GM21367 (cell line): ENCODE measurements around the gene TMEM81.

Experiments used
- ATAC-seq: cut with Tn5 transposase; IDR thresholded peaks from one replicate; pipeline ENCODE4 v1.9.1; 2021; ENCODE audit not compliant: unreplicated experiment

The TMEM81 gene

DNA sequence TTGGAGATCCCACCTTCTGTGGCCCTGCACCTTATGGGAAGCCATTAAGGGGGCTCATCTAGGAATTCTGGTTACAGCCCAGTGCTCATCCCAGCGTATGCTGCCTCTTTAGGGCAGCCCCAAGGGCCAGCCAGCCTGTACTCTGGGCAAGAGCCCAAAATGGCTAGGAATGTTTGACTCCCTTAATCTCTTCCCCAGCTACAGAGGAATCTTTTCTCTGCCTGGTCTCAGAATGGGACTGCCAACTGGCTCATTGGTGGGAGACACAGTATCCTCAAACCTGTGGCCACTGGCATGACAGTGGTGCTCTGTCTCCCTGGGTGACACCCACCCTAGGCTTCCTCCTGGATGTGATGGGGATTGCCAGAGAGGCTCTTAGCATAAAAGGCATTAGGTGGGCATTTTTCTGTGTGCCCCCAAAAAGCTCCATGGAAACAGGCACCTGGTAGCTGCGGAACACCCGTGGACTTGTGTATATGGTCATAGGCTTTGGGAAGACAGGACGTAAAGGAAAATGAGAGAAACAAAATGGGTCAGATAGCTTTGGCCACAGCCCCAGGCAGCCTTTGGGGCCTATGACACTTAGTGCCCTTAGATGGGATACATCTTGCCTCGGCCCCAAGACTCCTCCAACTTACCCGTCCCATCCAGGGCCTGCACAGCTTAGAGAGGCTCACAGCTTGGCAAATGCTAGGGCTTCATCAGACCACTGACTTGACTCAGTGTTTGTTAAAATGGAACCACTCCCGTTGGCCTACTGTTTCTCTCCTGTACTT, 6.9 kb downstream of the TMEM81 start:
- no peak for ATAC-seq

DNA sequence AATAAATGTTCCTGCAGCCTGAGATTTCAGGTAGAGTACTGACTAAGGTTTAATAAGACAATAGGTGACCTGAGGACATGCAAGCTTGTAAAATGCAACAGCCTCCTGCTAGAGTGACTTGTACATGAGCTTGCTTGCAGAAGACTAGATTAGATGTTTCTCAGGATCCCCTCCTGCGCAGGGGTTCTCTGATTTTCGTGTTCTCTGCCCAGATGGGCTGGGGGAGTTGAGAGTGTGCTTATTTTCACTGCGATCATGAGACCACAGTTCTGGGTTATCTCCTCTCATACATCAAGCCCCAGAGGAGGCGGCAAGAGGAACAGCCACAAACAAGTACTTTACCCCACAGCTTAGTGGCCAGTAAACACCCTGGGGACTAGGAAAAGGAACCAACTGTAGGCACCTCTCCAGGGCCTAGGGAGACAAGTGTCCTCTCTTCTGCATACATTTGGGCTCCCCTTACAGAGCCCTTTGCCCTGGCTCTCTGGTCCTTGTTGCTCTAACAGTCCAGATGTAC, 8.0 kb downstream of the TMEM81 start:
- no peak for ATAC-seq

DNA sequence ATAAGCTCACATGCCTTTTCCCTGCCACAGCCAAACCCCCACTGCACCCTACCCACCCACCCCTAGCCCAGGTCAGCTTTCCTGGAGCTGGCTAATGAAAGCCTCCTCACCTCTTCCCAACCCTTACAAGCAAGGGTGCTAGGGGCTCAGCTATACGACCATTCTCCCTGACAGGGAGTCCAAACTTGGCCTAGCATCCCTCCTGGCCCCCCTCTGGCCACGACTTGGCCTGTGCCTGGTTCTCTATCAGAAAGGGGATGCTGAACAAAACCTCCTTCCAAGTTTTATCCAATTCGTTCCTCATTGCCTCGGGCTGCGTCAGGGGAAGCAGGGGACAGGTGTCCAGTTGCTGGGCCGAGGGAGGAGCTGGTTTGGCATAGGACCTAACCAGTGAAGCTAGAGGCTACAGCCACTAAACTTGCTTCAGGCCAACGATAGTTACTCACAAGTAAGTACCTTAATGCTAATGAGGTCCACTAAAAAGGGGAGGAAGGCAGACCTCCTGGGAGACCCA, 8.6 kb downstream of the TMEM81 start:
- no peak for ATAC-seq

DNA sequence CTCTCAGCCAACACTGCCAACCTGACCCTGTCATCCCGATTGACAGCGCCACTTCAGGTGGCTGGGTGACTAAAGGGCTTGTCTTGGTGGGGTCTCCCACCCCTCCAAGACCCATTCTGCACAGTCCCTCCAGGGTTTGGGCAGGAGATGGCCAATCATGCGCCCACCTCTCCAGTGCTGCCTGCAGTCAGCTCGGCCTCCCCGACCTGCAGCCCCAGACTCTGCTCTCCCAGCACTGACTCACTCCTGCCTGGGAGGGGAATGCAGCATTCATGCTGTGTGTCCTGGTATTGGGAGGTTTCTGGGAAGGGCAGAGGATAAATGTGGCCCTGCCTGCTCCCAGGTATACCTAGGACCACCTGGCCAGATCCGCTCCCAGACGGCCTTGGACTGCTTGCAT, 9.7 kb downstream of the TMEM81 start:
- no peak for ATAC-seq

GRCh38 chr1:205074084-205074483, 10.2 kb downstream of the TMEM81 start:
- ATAC-seq = no peak

DNA sequence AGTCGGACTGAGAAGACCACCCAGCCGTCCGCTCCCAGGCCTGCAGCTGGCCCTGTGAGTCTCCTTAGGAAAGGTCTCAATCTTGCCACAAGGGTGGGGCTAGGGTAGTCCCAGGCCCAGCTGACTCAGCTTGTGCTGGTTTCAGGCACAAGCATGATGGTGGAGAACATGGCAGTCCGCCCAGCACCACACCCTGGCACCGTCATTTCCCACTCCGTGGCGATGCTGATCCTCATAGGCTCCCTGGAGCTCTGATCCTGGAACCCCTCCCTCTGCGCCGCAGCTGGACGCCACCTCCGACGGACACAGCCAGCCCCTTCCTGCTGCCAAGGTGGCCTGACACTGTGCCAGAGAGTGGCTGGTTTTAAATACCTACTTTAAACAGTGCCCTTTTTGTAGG, 10.7 kb downstream of the TMEM81 start:
- no peak for ATAC-seq

DNA sequence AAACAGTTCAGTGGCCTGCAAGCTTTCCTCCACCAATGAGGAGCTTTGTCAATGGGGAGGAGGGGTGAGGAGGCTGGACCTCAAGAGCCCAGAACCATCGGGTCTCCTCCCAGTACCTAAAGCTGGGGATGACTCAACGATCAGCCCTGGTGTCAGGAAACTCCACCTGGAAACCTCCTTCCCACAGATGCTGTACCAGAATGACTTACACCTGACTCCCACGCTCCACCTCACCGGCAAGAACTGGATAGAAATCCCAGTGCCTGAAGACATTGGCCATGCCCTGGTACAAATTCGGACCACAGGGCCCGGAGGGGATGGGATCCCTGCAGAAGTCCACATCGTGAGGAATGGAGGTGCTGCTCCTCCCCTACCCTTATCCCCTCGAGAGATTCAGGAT, 11.4 kb downstream of the TMEM81 start:
- ATAC-seq = no peak

- ATAC-seq = no peak
These were observed 12.0 kb downstream of the TMEM81 start for GRCh38 chr1:205072286-205072685.

- ATAC-seq = no peak
These were observed 12.5 kb downstream of the TMEM81 start for GRCh38 chr1:205071801-205072200.

- no peak for ATAC-seq
These were observed 13.2 kb downstream of the TMEM81 start for GRCh38 chr1:205071028-205071409.

DNA sequence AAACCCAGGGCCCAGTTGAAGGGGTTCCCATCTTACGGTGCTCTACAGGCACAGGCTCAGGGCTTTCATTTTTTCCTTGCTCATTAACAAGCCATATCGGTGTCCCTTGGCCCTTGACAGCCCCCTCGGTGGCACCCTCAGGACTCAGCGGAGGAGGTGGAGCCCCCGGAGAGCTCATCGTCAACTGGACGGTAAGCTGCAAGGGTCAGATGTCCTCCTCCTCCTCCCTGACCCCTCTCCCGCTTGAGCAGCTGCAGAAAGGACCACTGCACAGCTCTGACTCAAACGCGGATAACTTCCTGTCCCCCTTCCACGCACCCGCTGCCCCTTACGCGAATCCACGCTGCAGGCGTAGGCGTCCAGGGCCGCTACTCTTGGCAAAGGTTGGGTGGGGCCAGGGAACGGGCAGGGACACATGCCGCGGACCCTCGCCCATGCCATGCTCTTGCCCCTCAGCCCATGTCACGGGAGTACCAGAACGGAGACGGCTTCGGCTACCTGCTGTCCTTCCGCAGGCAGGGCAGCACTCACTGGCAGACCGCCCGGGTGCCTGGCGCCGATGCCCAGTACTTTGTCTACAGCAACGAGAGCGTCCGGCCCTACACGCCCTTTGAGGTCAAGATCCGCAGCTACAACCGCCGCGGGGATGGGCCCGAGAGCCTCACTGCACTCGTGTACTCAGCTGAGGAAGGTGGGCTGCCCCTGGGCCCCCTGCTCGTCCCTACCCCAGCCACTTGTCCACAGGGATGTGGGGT, 14.7 kb downstream of the TMEM81 start:
- no peak for ATAC-seq

DNA sequence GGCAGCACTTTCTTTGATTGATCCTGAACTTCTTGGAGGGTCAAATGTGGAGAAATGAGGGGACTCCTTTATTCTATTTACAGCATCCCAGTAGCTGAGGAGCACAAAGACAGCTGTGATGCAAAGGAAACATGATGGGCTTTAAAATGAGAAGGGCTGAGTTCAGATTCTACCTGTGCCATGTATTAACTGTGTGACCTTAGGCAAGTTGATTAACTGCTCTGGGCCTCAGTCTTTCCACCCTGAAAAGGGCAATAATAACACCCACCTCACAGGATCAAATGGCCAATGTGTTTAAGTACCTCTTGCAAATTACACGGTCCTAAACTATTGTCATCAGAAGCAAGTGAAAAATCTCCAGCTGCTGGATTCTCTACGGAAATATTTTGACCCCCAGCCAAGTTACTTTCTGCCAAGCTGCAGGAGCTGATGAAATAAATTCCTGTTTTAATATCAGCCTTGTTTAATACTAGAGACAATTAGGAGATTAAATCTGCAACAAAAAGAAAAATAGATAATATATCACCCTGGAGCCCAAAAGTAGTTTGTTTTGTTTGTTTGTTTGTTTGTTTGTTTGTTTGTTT, 15.7 kb downstream of the TMEM81 start:
- ATAC-seq = no peak

DNA sequence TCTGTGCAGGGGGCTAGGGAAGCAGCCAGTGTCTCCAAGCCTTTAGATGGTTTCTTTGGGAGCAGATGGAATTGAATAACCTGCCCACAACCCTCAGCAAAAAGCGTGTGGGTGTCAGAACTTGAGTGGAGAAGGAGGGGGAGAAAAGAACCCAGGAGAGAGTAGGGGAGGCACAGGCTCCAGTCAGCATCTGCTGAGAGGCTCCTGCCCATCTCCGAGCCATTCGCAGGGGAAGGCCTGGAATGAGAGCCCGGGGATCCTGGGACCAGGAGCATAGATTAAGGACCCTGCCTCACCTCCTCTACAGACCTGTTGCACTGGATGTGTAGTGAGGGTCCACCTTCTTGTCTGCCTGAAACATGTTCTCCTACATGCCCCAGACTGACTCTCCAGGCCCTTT, 16.3 kb downstream of the TMEM81 start:
- ATAC-seq = no peak

- ATAC-seq = no peak
These were observed 17.2 kb downstream of the TMEM81 start for GRCh38 chr1:205067031-205067430.

GRCh38 chr1:205066141-205066818, 18.0 kb downstream of the TMEM81 start:
- ATAC-seq = no peak

DNA sequence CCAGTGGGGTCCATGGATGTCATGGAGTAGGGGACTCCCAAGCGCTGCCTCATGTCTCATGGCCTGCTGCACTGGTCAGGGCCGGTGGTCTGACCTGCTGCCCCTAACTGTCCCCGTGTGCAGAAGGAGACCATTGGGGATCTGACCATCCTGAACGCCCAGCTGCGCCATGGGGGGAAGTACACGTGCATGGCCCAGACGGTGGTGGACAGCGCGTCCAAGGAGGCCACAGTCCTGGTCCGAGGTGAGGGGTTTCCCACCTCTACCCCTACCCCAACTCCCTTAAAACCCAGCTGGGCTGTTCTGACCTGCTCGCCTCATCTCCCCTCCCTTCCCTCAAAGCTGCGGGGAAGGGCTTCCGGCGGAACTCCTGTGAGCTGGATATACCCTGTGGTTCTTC, 18.6 kb downstream of the TMEM81 start:
- ATAC-seq = no peak

DNA sequence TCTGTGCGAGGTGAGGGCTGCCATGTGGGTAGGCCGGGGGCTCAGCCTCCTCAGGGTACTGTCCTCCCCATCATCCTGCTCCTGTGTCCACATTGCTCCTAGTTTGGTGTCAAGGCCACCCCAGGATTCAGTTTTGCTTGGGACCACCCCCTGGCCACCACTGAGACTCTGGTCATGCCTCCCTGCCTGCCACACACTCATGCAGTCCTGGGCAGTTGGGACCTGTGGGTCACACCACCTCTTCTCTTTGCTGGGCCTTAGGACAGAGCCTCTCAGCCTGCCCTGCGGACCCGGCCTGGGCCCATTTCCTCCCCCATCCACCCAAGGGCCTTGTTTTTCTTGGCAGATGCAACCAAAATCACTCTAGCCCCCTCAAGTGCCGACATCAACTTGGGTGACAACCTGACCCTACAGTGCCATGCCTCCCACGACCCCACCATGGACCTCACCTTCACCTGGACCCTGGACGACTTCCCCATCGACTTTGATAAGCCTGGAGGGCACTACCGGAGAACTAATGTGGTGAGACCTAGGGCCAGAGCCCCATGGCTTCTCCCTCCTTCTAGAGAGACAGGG, 19.4 kb downstream of the TMEM81 start:
- ATAC-seq = no peak

DNA sequence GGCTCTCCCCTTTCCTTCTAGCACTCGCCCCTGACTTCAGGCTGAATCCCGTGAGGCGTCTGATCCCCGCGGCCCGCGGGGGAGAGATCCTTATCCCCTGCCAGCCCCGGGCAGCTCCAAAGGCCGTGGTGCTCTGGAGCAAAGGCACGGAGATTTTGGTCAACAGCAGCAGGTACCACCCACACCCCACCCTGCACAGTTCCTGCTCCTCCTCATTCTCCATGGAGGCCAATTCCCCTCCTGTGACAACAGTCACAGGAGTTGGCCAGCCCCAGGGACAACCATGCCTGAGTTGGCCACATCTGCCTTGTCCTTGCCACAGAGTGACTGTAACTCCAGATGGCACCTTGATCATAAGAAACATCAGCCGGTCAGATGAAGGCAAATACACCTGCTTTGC, 20.0 kb downstream of the TMEM81 start:
- ATAC-seq = no peak

GRCh38 chr1:205062895-205063294, 21.4 kb downstream of the TMEM81 start:
- ATAC-seq = no peak

DNA sequence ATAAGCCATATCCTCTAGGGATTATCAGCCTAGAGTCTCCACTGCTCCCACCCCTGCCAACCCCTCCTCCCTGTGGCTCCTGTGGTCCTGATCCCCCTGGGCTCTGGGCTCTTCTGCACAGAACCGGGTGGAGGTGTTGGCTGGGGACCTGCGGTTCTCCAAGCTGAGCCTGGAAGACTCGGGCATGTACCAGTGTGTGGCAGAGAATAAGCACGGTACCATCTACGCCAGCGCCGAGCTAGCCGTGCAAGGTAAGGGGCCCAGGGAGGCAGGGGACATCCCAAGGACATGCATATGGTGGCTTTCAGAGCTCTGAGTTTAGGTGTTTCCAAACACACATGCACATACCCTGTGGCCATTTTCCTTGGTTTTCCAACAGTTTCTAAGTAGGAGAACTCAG, 21.9 kb downstream of the TMEM81 start:
- ATAC-seq = no peak

DNA sequence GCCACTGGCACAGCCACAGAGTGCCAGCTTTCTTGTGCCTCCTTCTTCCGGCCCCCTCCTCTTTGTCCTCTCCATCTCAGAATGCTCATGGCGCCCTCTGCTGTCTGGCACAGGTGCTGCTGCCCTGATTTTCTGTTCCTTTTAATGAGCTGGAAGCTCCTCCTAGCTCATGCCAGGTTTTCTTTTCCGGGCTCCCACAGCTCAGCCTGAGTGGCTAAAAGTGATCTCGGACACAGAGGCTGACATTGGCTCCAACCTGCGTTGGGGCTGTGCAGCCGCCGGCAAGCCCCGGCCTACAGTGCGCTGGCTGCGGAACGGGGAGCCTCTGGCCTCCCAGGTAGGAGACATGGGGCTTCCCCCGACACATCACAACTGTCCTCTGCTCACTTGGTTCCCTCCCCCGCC, 22.6 kb downstream of the TMEM81 start:
- no peak for ATAC-seq
